ENCODE results near the gene DAB2IP. TPM values are rescaled to one million over a fixed set of nuclear protein-coding genes. Genes with fewer than 3 reads are reported as not detected.

The DAB2IP gene
- total RNA-seq, 1 experiment from 2014 or later, result 31.0 TPM

GRCh38 chr9:121751686-121752445 lies 100.4 kb downstream of the DAB2IP start:
- ChIA-PET POLR2A (no interaction called here), RAD21 (ENCODE audit: low non-redundant PET in 1 of 2, low total read pairs in 2 of 2, uncharacterized antibody in 2 of 2, unreplicated experiment in 2 of 2) (no interaction called here), CTCF (no interaction called here)
- DNase-seq (ENCODE audit: low read depth, low spot score) (no peak), ATAC-seq (no peak)
- H3K36me3 ChIP-seq (ENCODE audit: control insufficient read depth in 1 of 2, insufficient read depth in 2 of 2, low read length in 2 of 2), result no peaks in the 10 kb centered on the region
- H3K27ac ChIP-seq (ENCODE audit: low read depth, low read length), result peak overlapping the region; percentile 51; the same call in 1 of the 2 replicates
- peak overlapping the region; percentile 60; the same call in 1 of the 2 replicates for H3K4me2 ChIP-seq (ENCODE audit: low read length)
- H3K9me2 ChIP-seq (ENCODE audit: insufficient read depth), result no peaks in the 10 kb centered on the region
- H3K79me2 ChIP-seq (ENCODE audit: insufficient read depth, low read length), result peaks cover 9% of the 10 kb centered on the region; the same call in 1 of the 2 replicates
- no peaks in the 10 kb centered on the region for H4K20me1 ChIP-seq (ENCODE audit: insufficient read depth)
- no peaks in the 10 kb centered on the region for H3K9me3 ChIP-seq (ENCODE audit: control insufficient read depth in 1 of 2, insufficient read depth in 1 of 2, low read depth in 1 of 2, low read length in 2 of 2)
- no peak overlapping the region for H2AFZ ChIP-seq (ENCODE audit: low read depth, low read length, poor library complexity, severe bottlenecking)
- peaks cover 38 to 48% of the 10 kb centered on the region in 2 experiments for H3K4me1 ChIP-seq (ENCODE audit: control insufficient read depth in 1 of 2, insufficient read depth in 2 of 2, low read length in 2 of 2)
- no peak for TF ChIP-seq POLR2A (IDR thresholded peaks at IDR 0.05; ENCODE audit: borderline replicate concordance, extremely low read depth, insufficient read depth, insufficient read length)
- no peak for TF ChIP-seq JUND (IDR thresholded peaks at IDR 0.05)
- no peak for TF ChIP-seq CEBPB (IDR thresholded peaks at IDR 0.05; ENCODE audit: low read depth)
- TF ChIP-seq ZNF274 (IDR thresholded peaks at IDR 0.05; ENCODE audit: low read depth, low read length), result no peak
- TF ChIP-seq EZH2 (IDR thresholded peaks at IDR 0.05), result no peak
- TF ChIP-seq SIN3A (IDR thresholded peaks at IDR 0.05; ENCODE audit: low read depth), result no peak
- no peak for TF ChIP-seq CTCF (IDR thresholded peaks at IDR 0.05 in 2 of 3, conservative IDR thresholded peaks at IDR 0.05 in 1 of 3; ENCODE audit: borderline replicate concordance in 1 of 3, insufficient read depth in 1 of 3, low read depth in 2 of 3, low read length in 2 of 3)
- no peak for TF ChIP-seq ZBTB33 (IDR thresholded peaks at IDR 0.05; ENCODE audit: extremely low read depth, insufficient replicate concordance, low read length)
- no peak for TF ChIP-seq POLR2AphosphoS5 (IDR thresholded peaks at IDR 0.05; ENCODE audit: low read depth, low read length)
- TF ChIP-seq EZH2phosphoT487 (IDR thresholded peaks at IDR 0.05; ENCODE audit: borderline replicate concordance), result no peak
- TF ChIP-seq CBX3 (IDR thresholded peaks at IDR 0.05; ENCODE audit: low read depth), result no peak
- no peak for TF ChIP-seq MAX (IDR thresholded peaks at IDR 0.05)
- no peak for TF ChIP-seq FOSL1 (IDR thresholded peaks at IDR 0.05; ENCODE audit: low read depth)
- no peak for TF ChIP-seq TCF7L2 (IDR thresholded peaks at IDR 0.05; ENCODE audit: borderline replicate concordance, extremely low read depth, insufficient read depth, insufficient read length)
- no peaks in the 10 kb centered on the region for H3K27me3 ChIP-seq (ENCODE audit: insufficient read depth, low read length)
- no TSS peak for BruUV-seq (replicated peaks)
- no peak overlapping the region for H3K4me3 ChIP-seq (replicated peaks in 1 of 2; ENCODE audit: low read depth in 1 of 2, low read length in 2 of 2)
- intact Hi-C loops (cut with micrococcal nuclease), result no loop called here
- no peak overlapping the region for H3K9ac ChIP-seq (ENCODE audit: low read length)

Measured in HCT116 (cell line).